ENCODE data around the gene F7.
A peak's percentile ranks its signal among the peaks of the same experiment; 100 is the strongest.

The F7 gene

DNA sequence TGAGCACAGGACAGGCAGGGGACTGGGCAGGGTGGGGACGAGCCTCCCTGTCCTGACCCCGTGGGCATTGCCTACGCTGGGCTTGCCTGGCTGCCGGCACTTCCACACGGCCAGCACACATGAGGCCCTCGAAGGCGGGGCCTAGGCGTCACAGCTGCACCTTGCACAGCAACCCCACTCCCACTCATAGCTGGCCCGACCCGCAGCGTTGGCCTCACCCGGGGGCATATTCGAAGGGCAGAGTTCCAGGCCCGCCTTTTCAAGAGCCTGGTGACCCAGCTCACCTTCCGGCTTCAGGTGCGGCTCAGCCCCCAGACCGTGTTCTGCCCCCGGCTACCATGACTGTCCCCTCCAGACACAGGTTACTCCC is 36.0 kb downstream of the F7 start:
- no peak for DNase-seq

DNA sequence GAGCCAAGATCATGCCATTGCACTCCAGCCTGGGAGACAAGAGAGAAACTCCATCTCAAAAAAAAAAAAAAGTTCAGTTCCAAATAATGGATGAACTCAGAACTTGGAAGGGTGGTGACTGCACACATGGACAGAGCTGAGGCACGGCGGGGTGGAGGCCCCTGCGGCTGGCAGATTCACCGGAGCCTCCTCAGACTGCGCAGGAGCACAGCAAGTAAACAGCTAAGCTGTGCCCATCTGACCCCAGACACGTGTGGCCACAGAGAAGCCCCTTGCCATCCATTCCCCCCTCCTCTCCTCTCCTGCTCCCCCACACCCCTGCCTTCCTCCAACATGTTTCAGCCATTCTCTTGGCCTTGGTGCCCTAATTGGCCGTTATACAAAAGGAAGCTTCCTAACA is 37.3 kb downstream of the F7 start:
- no peak for DNase-seq

DNA sequence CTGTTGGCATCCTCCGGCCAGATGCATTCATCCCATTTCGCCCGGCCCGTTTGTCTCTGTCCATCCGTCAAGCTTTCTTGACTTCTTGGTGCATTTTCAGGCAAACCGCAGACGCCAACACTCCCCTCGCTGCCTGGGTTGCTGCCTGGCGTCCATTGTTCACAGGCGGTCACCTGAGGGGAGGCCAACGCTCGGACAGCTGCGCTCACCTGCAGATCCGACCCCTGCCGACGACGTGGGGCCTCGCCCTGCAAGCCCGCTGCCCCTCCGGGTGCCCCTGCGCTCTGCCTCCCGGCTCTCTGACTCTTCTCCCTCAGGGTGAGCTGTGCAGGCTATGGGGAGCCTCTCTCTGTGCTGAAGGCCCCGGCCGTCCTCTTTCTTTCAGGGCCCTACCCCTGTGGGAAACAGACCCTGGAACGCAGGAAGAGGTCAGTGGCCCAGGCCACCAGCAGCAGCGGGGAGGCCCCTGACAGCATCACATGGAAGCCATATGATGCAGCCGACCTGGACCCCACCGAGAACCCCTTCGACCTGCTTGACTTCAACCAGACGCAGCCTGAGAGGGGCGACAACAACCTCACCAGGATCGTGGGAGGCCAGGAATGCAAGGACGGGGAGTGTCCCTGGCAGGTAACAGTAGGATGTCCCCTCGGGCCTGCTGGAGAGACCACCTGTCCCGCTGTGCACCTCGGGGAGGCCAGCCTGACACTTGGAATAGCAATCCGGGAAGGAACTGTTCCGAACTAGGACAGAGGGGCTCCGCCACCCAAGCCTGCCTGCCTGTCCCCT is 38.1 kb downstream of the F7 start:
- no peak for DNase-seq

DNA sequence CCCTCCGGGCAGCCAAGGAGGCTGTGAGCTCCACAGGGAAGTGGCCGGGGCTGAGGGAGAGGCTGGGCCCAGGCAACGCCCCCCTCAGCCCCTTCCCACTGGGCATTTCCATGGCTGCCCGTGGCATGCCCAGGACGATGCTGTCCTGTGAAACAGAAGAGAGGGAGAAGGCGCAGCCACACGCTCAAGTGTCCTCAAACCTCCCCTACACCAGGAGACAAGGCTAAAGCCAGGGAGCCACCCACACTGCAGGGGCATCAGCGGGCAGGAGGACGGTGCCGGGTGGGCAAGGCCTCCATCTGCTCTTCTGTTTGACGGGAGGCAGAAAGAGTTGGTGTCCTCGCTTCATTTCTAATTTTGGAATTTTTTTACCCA is 38.7 kb downstream of the F7 start:
- no peak for DNase-seq

DNA sequence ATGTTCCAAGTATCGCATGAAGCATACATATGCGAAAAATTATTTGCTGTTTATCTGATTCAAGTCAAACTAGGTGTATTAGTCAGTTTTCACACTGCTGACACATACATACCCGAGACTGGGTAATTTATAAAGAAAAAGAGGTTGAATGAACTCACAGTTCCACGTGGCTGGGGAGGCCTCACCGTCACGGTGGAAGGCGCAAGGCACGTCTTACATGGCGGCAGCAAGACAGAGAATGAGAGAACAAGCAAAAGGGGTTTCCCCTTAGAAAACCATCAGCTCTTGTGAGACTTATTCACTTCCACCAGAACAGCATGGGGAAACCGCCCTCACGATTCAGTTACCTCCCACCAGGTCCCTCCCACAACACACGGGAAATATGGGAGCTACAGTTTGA is 39.9 kb downstream of the F7 start:
- DNase-seq = no peak

DNA sequence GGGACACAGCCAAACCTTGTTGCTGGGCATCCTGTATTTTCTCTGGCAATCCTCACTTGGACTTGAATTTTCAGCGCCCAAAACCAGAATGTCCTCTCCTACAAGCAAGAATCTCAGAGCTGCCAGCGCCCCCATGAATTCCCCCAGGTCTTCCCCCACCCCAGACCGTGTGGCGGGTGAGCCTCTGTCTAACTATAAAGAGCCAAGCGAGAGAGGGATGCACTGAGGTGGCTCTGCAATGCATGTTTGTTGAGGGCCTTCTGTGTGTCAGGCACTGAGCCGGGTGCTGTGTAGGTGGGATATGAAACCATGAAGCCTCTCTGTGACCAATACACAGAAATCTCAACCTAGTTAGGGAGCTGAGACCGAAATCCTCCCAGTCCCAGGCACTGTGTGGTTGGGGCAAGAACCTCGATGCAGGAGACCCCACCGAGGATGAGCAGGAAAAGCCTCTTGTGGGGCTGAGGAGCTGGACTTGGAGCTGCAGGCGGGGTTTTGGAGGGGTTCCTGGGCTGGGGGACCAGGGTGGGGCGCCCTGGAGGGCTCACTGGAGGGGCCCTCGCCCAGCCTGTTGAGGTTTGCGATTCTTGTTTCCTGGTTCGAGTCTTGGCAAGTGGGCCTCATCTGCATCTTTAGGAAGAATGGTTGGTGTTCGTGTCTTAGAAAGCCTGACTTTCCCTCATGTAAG is 40.5 kb downstream of the F7 start:
- DNase-seq = no peak

DNA sequence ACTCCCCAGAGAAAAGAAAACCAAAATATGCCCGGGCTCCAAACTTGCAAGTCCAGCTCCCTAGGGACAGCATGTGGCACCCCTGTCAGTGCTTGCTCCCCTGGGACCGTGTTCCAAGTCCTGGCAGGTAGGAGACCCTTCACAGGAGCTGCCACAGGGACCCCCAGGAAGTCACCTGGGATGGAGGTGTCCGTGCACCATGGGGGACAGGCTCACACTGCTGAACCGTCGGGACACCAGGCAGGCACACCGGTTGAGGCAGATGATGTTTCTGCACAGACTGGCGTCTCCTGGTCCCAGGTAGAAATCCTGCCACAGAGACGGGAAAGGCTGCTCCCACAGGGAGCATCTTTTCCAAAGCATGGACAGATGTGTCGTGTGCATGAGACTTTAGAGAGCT is 41.2 kb downstream of the F7 start:
- DNase-seq = no peak

DNA sequence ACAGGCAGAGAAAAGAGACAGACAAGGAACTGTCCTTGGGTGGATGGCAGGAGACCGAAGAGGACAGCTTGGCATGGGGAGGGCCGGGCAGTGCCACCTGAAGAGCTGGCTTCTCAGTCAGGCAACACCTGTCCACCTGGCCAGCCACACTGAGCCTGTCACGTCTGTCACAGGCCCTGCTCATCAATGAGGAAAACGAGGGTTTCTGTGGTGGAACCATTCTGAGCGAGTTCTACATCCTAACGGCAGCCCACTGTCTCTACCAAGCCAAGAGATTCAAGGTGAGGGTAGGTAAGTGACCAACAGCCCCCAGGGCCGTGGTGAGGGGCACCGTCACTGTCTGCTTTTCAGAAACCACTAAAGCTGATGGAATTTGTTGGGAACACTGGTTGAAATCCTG is 41.6 kb downstream of the F7 start:
- DNase-seq = no peak

DNA sequence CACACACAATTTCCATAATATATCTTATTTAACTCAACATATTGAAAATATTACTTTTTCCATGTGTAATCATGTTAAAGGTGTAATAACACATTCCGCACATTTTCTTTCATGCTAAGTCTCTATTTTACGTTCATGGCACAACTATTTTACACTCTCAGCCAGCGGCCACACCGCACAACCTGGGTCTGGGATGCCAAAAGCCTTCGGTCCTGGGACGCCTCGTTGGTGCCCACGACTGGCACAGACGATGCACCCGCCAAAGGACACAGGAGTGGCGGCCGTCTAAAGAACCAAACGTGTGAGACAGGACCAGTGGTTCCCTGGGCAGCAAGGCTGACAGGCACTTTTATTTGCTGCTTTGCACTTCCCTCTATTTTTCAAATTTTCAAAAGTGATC is 42.8 kb downstream of the F7 start:
- no peak for DNase-seq

DNA sequence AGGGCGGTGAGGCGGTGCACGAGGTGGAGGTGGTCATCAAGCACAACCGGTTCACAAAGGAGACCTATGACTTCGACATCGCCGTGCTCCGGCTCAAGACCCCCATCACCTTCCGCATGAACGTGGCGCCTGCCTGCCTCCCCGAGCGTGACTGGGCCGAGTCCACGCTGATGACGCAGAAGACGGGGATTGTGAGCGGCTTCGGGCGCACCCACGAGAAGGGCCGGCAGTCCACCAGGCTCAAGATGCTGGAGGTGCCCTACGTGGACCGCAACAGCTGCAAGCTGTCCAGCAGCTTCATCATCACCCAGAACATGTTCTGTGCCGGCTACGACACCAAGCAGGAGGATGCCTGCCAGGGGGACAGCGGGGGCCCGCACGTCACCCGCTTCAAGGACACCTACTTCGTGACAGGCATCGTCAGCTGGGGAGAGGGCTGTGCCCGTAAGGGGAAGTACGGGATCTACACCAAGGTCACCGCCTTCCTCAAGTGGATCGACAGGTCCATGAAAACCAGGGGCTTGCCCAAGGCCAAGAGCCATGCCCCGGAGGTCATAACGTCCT is 43.4 kb downstream of the F7 start:
- no peak for DNase-seq

DNA sequence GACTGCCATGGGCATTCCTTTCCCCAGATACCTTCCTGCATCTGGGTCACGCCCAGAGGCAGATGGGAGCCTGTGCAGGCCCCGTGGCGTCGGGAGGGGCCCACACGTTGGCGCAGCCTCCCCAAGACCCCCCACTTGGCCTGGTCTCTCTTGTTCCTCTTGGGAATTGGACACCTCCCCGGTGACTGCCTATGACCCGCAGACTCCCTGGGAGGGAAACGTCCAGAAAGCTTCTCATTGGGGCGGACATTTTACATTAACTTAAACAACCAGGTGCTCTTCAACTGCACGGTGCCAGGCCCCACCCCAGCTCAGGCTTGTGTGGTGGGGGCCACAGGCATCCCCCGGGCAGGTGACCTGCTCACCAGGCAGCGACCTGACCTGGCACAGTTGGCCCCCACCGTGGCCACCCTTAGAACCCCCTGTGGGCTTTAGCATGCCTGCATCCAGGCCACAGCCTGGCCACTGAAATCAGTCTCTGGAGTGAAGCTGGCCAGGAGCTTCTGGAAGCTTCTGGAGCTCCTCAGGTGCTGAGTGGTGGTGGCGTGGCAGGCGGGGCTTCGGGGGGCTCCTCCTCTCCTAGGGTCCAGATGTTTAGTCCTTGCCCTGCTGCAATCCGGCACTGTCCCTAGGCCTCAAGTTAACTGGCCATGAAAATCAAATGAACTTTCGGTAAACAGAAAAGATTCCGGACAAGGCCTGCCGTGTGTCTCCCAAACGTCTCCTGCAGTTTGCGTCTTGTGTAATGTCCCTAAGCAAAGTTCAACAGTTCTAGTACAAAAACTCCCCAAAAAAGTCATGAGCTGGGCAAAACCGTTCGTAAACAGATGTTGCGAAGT is 44.3 kb downstream of the F7 start:
- DNase-seq = no peak

DNA sequence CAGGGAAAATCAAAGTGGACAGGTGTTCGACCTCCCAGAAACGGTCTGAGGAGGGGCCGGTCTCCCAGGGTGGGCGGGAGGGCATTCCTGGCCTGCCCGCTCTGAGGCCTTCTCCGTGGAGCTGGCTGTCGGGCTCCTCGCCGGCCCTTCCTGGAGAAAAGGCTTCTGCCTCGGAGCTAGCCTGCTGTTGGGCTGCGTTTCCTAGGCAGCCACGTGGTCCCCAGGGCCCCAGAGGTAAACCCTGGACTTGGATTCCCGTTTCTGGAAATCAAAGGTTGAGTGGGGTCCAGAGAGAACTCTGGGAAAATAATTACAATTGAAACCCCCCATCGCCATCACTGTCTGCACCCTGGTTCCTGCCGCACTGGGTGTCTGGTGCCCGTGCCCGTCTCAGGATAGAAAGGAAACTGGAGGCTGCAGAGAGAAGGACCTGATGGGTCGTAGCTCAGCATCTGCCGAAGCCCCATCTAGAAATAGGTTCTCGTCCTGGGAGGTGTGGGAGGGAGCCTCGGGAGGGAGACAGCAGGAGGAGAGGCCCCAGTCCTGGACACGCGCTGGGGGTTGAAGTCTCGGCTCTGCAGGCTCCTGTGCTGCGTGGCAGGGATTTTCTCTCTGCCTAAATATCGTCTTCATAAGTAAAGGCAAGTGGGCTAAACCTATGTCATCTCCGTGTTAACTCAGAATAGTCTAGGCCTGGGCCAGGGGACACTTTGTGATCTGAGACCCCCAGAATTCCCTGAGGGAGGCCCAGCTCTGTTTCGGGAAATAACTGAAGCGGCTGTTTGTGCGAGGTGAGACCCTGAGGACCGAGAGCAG is 45.2 kb downstream of the F7 start:
- DNase-seq = no peak

DNA sequence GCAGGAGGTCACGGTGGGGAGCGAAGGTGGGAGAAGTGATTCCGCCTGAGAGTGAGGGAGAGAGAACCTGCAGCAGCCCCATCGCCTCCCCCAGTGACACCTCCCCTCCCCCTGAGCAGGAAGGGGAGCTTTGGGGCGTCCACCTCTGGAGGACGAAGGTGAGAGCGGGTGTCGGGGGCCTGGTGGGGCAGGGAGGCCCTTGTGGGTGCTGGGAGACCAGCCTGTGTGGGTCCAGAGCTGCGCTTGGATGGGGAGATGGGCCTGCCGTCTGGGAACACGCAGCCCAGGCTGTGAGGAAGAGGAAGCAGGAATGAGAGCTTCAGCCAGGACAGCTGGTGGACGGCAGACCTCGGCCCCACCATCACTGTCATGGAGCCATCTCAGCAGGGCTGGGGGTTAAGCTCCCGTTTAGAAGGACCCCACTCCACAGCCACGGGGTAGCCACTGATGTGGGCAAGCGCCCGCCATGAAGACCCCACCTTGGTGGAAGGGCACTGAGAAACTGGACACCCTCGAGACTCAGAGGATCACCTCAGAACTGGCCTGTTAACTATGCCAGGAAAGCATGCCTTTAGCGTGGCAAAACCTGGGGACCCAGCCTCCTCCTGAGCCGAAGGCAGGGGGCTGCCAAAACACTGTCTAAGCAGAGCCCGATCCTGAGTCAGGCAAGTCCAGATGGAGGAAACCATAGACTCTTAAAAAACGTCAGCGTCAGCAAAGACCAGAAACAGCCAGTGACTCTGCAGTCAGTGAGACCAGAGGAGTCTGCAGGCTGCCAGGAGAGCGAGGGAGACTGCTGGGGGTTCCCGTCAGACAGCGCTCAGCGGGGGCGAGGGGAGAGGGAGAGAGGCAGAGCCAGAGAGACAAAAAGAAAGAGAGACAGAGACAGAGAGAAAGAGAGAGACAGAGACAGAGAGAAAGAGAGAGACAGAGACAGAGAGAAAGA is 46.4 kb downstream of the F7 start:
- DNase-seq = peak in 2 of 3 experiments; percentile 36 to 52

DNA sequence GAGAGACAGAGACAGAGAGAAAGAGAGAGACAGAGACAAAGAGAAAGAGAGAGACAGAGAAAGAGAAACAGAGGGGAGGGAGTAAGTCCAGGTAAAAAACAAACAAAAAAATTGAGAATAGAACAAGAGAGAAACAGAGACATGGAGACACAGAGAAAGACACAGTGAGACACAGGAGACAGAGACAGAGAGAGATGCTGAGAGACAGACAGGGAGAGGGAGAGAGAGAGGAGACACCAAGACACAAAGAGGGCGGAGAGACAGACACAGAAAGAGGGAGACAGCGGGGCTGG is 47.0 kb downstream of the F7 start:
- no peak for DNase-seq

DNA sequence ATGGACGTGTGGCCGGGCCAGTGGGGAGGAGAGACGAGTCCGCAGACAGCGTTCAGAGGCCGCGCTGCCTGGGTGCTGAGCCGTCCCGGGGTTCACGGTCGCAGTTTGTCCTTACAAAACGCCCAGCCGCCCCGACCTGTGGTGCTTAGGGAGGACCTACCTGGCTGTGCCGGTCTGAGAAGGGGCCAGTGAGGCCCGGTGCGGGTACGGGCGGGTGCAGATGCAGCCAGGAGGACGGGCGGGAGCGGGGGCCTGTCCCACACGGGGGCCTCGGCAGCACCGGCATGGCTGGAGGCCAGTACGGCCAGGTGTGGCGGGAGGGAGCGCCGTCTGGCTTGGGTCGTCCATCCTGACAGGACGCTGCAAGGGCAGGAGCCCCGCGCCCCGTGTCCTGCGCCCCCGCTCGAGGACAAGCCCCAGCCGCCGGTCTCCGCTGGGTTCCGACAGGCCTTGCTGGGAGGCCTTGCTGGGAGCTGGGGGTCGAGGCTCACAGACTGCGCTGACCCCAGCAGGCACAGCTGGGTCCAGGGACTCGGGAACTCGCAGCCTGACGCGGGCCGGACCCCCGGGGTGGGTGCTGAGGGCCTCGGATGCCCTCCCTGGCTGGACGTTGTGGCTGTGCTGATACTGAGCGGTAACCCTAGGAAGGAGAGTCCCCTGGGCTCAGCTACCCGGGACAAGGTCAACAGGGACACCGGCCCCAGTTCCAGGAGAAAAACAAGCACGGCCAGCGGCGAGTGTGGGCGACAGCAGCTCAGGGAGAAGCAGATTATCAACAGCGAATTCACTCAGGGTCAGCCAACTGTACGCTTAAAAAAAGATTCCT is 47.6 kb downstream of the F7 start:
- peak in 2 of 3 experiments; percentile 67 to 82 for DNase-seq

DNA sequence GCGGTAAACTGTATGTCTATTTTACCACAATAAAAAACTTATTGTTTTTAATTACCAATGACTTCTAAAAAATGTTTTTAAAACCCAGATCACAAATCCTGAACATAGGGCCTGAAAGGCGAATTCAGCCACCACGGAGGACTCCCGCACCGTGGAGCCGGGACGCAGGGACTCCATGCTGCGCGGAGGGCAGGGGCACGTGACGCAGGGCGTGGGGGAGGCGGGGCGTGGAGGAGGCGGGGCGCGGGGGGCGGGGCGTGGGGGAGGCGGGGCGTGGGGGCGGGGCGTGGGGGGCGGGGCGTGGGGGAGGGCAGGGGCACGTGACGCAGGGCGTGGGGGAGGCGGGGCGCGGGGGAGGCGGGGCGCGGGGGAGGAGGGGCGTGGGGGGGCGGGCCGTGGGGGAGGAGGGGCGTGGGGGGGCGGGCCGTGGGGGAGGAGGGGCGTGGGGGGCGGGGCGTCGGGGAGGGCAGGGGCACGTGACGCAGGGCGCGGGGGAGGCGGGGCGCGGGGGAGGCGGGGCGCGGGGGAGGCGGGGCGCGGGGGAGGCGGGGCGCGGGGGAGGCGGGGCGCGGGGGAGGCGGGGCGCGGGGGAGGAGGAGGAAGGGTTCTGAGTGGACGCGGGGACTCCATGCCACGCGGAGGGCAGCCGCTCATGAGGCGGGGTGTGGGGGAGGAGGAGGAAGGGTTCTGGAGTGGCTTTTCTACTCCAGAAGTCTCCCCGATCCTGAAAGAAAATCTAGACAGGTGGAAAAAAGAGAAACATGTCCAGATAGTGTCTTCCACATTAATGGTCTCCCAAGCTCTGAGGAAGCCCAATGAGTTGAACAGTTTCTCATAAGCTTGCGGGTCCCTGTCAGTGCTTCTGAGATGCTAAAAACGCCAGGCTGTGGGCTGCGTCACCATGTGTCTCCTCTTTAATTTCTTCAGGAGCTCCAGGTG is 48.5 kb downstream of the F7 start:
- DNase-seq = peak; percentile 80 to 87 (median 84)

DNA sequence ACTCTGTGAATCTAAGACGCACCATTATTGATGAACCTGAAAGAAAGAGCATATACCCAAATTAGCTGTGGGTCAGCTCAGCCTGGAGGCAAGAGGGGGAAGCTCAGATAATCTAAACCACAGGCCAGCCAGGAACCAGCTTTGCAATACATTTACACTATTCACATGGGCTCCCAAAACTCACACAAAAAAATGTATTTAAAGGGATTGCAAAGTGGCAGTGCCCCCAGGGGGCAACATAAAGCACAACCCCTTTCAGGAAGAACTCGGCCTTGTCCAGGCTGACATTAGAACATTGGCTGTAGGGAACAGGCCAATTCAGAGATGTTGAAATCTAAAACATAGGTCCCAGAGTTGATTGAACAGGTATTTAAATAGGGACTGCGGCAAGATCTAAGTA is 49.6 kb downstream of the F7 start:
- no peak for DNase-seq

DNA sequence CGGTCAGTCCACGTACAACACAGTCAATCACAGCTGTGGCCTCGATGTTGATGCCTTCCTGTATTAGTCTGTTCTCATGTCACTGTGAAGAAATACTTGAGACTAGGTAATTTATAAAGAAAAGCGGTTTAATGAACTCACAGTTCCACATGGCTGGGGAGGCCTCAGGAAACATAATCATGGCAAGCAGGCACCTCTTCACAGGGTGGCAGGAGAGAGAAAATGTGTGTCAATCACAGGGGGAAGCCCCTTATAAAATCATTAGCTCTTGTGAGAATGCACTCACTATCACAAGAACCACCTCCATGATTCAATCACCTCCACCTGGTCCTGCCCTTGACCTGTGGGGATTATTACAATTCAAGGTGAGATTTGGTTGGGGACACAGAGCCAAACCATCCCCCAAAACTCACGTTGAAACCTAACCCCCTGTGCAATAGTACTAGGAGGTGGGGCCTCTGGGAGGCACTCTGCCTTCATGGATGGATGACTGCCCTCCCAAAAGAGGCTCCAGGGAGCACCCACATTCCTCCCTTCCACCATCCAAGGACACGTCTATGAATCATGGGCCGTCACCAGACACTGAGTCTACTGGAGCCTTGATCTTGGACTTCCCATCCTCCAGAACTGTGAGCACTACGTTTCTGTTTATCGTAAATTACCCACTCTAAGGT is 50.5 kb downstream of the F7 start:
- no peak for DNase-seq

All from NCI-H1417 (cell line).